T-helper 2 cell treated with Interferon-gamma antibody and Interleukin-4, amounts not matched to agents 100 ng/mL and 5 ng/mL, for 36 hours (primary cell): ENCODE measurements around the gene LLPH. TPM values are rescaled to one million over a fixed set of nuclear protein-coding genes. Genes with fewer than 3 reads are reported as not detected.

ENCODE experiments used
- intact Hi-C: fragments of 100-400 bp; cut with micrococcal nuclease; formaldehyde crosslinking; loops from one replicate; pipeline ENCODE4 v1.15.1; 2023
- total RNA-seq: library from RNA; stranded (reverse); gene quantifications from 2 replicates; pipeline ENCODE4 v1.2.3, GENCODE V29; 2022

Gene LLPH
- total RNA-seq, 1 donor from 2014 or later, result 29.0 TPM

- intact Hi-C loops, result no loop called here
Observed at GRCh38 chr12:66143868-66144267, 13.3 kb upstream of the LLPH start.

DNA sequence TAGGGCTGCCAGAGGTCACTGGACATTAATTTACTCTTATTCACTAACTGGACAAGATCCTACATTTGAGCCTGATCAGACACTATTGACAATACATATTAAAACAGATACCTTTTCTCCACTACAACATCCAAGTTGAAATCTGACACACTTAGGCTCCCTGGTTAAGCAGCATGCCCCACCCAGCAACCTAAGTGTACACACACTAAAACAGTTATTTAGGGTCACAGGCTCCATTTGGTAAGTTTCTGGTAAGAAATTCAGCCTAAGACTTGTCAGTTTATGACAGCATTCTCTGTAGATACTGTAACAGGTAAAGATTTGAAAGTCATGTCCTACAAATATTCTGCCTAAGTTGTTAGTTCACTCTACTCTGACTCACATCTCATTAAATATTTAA is 12.3 kb upstream of the LLPH start:
- intact Hi-C loops, result no loop called here

- intact Hi-C loops, result no loop called here
Observed at GRCh38 chr12:66141299-66141698, 10.7 kb upstream of the LLPH start.

DNA sequence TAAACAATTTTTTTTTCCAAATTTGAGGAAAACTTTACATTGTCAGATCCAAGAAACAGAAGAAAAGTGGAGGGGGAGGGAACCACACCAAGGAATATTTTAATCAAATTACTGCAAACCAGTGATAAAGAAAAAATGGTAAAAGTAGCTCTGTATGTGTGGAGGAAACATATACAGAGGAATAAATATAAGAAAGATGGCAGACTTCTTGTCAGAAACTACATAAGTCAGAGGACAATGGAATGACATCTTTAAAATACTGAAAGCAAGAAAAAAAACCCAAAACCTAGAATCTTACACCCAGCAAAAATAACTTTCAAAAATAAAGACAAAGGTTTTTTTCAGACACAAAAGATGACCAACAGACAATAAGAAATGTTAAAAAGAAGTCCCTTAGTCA is 10.2 kb upstream of the LLPH start:
- intact Hi-C loops, result no loop called here

DNA sequence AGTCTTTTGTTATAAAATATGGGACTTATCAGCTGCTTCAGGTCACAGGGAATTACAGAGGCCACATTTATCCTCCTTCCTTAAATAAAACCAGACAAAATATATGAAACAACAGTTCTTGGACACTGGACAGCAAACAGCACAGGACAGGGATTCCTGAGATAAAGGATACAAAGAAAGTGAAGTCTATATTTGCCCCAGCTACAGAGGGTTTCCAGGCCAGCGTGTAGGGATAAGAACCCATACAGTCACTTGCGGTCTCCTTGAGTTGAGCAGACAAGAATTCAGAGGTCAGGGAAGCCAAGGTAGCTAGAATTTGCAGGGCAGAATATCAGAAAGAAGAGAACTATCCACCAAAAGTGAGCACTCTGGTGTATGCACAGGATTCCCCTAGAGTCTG is 8.8 kb upstream of the LLPH start:
- intact Hi-C loops, result loop anchor here (10.0 kb wide), 1 partner anchor 975 kb away; the partner anchor contains the start of gene LEMD3

DNA sequence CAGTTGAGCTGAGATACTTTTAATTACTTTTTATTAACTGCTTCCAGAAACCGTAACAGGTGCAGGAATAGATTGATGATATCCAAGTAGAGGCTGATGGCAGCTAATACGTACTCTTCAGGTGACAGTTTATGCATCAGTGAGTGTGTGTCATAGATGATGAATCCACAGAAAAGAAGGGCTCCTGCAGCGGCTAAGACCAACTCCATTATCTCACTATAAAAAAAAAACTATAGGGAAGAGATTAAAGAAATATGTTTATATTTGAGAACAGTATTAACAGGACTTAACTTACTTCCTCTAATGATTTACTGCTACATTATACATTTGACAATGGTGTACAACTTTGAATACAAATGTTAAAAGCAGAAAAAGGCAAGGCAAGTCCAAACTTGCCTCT is 7.4 kb upstream of the LLPH start:
- intact Hi-C loops, result loop anchor here (10.0 kb wide), 1 partner anchor 973 kb away; the partner anchor contains the start of gene LEMD3

DNA sequence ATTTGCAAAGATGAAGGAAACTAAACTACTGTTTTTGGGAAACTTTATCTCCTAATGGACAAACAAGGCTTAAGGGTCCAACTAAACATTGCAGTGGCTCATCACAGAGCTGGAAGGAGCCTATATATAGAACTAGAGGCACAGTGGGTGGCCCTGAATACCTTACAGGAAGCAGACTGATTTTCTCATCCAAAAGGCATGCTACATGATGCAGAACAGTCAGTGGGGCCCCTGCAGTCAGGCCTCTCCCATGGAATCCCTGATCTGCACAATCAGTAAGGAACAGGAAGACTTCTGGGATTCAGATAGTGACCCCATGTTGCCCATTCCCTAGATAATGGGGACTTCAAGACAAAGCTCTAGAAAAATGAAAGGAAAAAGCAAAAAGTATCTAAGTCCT is 1.9 kb upstream of the LLPH start:
- intact Hi-C loops, result loop anchor here (5.0 to 10.0 kb wide), 2 partner anchors 155 to 968 kb away; partner anchors contain the start of gene LEMD3

DNA sequence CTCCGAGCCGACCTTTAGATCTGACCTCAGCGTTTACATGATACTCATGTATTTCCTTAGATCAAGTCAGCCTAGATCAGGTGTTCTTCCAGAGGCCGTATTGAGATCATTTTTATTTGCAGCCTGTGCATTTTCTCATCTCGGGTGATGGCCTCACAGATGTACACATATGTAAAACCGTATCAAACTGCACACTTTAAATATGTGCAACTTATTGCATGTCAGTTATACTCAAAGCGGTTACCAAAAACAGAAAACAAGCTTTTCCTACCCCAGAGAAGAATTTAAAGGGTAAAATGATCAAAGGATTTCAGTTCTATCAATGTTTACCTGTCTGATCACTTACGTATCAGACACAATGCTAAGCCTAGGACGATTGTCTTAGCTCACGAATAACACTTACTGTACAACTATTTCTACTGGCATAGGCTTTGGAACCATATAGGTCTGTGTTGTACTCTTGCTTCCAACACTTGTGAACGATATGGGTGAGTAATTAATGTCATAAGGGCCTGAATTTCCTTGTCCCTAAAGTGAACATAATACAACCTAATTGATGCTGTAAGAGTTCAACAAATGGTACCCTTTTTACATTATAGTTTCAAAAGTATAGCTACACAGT is 628 bp upstream of the LLPH start:
- intact Hi-C loops, result loop anchor here (1.0 to 10.0 kb wide), 4 partner anchors 156 to 1726 kb away; partner anchors contain the start of genes HELB, LEMD3 and XPOT

GRCh38 chr12:66129934-66130266 is 650 bp downstream of the LLPH start:
- intact Hi-C loops, result loop anchor here (1.0 to 10.0 kb wide), 5 partner anchors 15 to 1725 kb away; partner anchors contain the start of genes LEMD3, TMBIM4 and XPOT

DNA sequence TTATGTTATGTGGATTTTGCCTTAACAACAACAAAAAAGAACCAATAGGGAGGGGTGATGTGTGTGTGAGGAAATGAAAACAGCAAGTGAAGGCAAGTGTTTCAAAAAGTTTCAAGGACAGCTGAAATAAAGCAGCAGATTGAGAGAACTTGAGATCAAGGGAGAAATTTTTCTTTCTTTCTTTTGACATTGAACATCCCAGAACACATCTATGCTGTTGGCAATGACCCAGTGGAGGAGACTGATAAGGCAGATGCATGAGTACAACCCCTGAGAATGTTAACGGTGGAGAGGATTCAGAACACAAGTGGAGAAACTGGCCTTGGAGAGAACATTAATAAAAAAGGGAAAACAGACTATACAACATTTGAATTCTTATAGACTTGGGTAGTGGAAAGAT is 2.9 kb downstream of the LLPH start:
- intact Hi-C loops, result no loop called here

- intact Hi-C loops, result no loop called here
Observed at GRCh38 chr12:66120477-66120876, 10.1 kb downstream of the LLPH start.

- intact Hi-C loops, result no loop called here
Observed at GRCh38 chr12:66119870-66120241, 10.7 kb downstream of the LLPH start.

DNA sequence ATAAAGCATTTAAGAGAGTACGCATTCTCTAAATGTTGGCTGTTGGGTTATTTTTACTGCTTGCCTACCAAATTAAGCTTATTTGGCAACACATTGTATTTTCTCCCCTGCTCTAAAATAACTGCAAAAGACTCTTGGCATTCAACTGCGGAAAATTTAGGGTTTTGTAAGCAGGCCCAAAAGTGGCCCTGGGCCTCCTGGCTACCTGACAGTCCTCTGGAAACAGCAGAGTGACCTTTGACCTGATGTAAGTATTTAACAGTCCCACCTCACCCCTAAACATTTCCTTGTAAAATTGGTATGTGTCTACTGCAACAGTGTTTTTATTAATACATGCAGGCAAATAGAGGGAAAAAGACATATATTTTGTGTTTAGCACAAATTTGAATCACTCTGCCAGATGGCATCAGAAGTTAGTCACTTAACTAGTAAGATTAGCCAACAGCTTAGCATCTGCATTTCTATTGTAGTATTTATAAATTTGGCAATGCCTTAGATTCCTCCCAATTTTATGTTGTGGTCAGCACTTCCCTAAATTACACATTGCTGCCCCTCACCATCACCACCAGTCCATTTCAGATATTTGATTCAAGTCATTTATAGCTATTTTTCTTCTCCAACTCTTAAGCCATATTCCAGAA is 11.2 kb downstream of the LLPH start:
- intact Hi-C loops, result no loop called here

- intact Hi-C loops, result no loop called here
Observed at GRCh38 chr12:66118240-66118891, 12.2 kb downstream of the LLPH start.

DNA sequence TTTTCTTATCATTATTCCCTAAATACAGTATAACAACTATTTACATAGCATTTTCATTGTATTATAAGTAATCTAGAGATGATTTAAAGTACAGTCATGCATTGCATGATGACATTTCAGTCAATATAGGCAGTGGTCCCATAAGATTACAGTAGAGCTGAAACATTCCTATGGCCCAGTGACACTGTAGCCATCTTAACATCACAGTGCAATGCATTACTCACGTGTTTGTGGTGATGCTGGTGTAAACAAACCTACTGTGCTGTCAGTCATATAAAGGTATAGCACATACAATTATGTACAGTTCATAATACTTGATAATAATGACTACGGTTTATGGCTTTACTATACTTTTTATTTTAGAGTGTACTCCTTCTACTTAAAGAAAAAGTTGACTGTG is 13.3 kb downstream of the LLPH start:
- intact Hi-C loops, result no loop called here

DNA sequence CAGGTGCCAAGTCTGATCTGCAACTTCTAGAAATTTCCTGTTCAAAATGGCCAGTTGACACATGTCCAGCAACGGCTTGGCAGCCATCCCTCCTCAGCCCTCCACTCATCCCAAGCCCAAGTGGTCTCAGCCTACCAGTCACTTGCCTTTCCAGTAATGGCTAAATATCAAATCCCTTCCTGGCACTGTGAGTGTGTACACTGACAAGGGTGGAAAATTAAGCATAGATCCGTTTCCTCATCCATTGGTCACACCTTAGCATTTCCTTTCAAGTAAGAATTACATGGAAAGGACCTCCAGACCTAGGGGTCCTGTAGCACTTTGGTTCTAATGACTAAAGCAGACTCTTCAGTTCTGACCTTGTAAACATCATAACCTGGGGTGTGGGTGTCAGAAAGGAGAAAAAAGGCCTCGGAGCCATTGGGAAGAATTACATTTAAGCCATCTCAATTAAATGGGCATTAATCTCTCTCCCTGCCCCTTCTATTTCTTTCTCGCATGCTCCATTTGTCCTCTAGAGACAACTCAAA is 15.4 kb downstream of the LLPH start:
- intact Hi-C loops, result no loop called here

GRCh38 chr12:66113471-66113870 is 17.1 kb downstream of the LLPH start:
- intact Hi-C loops, result no loop called here

DNA sequence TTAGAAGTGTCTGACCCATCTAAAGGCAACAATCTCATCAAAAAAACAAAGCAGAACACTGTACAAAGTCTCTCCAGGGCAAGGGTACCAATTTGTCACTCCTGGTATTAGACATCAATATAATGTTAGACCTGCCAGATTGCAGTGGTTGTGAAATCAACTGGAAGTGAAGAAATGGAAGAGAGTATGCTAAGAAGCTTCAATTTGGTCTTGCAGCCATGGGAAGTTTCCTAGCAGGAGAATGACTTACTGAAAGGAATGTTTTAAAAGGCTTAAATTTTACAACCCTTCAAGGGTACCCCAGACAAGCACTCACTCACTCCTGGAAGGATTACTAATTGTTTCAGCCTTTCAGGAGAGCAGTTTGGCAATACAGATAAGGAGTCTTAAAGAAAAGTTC is 18.9 kb downstream of the LLPH start:
- intact Hi-C loops, result no loop called here

DNA sequence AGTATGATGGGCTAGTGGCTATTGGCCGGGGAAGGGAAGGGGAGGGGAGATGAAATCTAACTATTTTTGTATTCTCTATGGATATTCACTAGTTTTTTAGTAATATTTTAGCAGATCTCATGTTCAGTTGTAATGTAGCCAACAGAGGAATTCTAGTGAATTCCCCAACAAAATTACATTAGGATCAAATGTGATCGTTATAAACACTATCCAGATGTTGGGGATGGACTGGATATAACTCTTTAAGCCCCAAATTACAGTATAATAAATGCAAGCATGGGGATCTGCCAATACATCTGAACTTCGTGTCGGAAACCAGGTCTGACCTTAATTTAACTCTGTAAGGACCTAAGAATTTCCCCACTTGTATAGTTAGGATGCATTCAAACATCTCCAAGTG is 21.5 kb downstream of the LLPH start:
- intact Hi-C loops, result loop anchor here (5.0 kb wide), 1 partner anchor 1217 kb away; no protein-coding TSS in a partner anchor

DNA sequence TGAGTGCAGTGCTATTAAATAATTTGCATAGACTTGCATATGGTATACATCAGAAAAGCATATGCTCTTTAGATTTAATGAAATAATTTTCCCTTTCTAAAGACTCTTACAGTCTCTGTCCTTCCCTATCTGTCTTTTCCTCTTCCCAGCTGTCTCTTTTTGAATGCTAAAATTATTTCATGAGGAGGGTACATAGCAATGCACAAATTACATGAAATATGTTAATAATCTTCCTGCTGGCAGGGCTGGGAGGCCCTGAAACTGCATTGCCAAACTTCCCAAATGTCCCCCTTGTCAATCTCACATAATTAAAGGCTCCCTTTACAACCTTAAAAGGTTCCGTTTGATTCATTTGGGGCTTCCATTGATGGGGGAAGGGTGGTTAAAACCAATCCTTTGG is 22.2 kb downstream of the LLPH start:
- intact Hi-C loops, result loop anchor here (5.0 kb wide), 1 partner anchor 1216 kb away; no protein-coding TSS in a partner anchor

- intact Hi-C loops, result loop anchor here (1.0 to 5.0 kb wide), 3 partner anchors 505 to 1215 kb away; no protein-coding TSS in a partner anchor
Observed at GRCh38 chr12:66107451-66107915, 23.1 kb downstream of the LLPH start.
